Suppressor macrophage treated with lipopolysaccharide for 4 hours (primary cell): ENCODE measurements around the gene SLC39A5.
A peak's percentile ranks its signal among the peaks of the same experiment; 100 is the strongest.
"Not testable (repeated sequence)": the region's sequence is repeated elsewhere in the genome, so short reads cannot be mapped to it uniquely, and the experiment has no call there.

Experiments used
- DNase-seq: peaks from one replicate; pipeline ENCODE4 v3.0.0-alpha.2; 2020

Gene SLC39A5

GRCh38 chr12:56252649-56253048 lies 22.8 kb downstream of the SLC39A5 start:
- no peak for DNase-seq

GRCh38 chr12:56253091-56253490 lies 23.2 kb downstream of the SLC39A5 start:
- DNase-seq = no peak

GRCh38 chr12:56255671-56256070 lies 25.8 kb downstream of the SLC39A5 start:
- DNase-seq = no peak

- no peak for DNase-seq
These were observed 26.6 kb downstream of the SLC39A5 start for GRCh38 chr12:56256326-56256960.

- DNase-seq = no peak
These were observed 27.2 kb downstream of the SLC39A5 start for GRCh38 chr12:56257071-56257470.

- DNase-seq = peak; percentile 5
These were observed 27.7 kb downstream of the SLC39A5 start for GRCh38 chr12:56257491-56258067.

GRCh38 chr12:56258068-56258819 lies 28.4 kb downstream of the SLC39A5 start, which contains the start of gene ANKRD52:
Gene ANKRD52, minus strand, starts transcription at chr12:56258384. Its CDS starts 115 bp downstream, at chr12:56258269.
- DNase-seq = peak; percentile 86

GRCh38 chr12:56258820-56259183 lies 29.0 kb downstream of the SLC39A5 start:
- DNase-seq = no peak

- no peak for DNase-seq
These were observed 30.5 kb downstream of the SLC39A5 start for GRCh38 chr12:56260380-56260779.

- no peak for DNase-seq
These were observed 31.1 kb downstream of the SLC39A5 start for GRCh38 chr12:56260921-56261320.

GRCh38 chr12:56261503-56262232 lies 31.8 kb downstream of the SLC39A5 start:
- peak; percentile 30 for DNase-seq

- DNase-seq = not testable (repeated sequence)
These were observed 33.1 kb downstream of the SLC39A5 start for GRCh38 chr12:56262955-56263354.

GRCh38 chr12:56266068-56266692 lies 36.3 kb downstream of the SLC39A5 start:
- peak; percentile 1 for DNase-seq

GRCh38 chr12:56266693-56267442 lies 37.0 kb downstream of the SLC39A5 start, which contains the start of gene COQ10A:
Gene COQ10A, plus strand, starts transcription at chr12:56266942. Its CDS starts 177 bp downstream, at chr12:56267119.
- DNase-seq = peak; percentile 74

- DNase-seq = peak; percentile 5
These were observed 37.7 kb downstream of the SLC39A5 start for GRCh38 chr12:56267443-56268071.

- peak; percentile 9 for DNase-seq
These were observed 41.2 kb downstream of the SLC39A5 start for GRCh38 chr12:56271031-56271430.

- DNase-seq = not testable (repeated sequence)
These were observed 42.6 kb downstream of the SLC39A5 start for GRCh38 chr12:56272468-56272867.

- DNase-seq = no peak
These were observed 44.4 kb downstream of the SLC39A5 start for GRCh38 chr12:56274299-56274698.

GRCh38 chr12:56278905-56279304 lies 49.1 kb downstream of the SLC39A5 start:
- no peak for DNase-seq

- DNase-seq = no peak
These were observed 51.0 kb downstream of the SLC39A5 start for GRCh38 chr12:56280849-56281248.

GRCh38 chr12:56282030-56282429 lies 52.2 kb downstream of the SLC39A5 start:
- DNase-seq = no peak
